HG03565 (cell line): ENCODE results near the gene NSUN7.

ENCODE experiments used
- ATAC-seq: cut with Tn5 transposase; IDR thresholded peaks from one replicate; pipeline ENCODE4 v1.9.1; 2021; ENCODE audit warnings: mild to moderate bottlenecking, moderate library complexity; ENCODE audit not compliant: unreplicated experiment

NSUN7 gene

DNA sequence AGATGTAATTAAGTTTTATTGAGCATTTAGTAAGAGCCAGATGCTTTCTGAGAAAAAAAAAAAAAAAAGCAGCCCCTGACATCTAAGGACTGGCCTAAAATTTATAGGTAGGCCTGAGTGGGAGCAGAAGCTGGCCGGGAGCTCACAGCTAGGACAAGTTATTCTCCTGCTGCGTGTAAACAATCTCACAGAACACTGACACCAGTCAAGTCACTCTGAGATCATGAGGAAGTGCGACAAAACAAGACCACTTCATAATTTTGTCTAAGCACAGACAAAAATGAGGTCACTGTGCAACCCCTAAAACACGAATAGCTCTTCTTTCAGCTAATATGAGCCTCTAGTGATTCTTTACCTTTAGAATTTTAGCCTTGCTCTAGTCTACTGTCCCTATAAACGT is 15.3 kb upstream of the NSUN7 start:
- no peak for ATAC-seq

DNA sequence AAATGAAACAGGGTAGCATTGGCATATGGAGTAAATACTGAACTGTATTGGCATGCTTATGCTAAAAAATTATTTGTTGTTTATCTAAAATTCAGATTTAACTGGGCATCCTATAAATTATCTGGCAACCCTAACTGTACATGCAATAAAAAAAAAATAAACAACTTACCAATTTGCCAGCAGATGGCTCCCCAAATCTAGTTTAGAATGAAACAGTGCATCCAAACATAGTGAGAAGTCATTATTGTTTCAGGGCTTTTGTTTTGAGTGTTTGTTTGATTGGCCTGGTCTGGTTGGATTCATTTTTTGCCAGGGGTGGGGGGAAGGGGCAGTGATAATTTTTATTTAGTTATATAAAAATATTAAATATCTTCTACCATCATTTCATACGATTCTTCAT is 12.8 kb upstream of the NSUN7 start:
- no peak for ATAC-seq

DNA sequence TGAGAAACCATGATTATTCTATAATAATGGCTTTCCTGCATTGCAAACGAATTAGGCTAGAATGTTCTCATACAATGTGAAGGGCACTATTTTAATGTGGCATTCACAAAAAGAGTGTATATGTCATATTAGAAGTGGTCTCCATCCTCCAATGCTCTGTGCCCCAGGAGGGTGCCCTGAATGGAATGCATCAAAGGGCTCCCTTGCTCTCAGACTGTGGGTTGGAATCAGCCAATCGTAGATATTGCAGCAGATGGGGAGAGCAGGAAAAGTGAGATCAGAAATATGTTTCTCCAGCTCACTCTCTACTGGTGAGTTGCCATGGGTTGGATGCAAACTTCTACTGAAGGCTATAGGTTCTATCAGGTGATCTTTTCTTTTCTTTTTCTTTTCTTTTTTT is 11.9 kb upstream of the NSUN7 start:
- ATAC-seq: no peak

DNA sequence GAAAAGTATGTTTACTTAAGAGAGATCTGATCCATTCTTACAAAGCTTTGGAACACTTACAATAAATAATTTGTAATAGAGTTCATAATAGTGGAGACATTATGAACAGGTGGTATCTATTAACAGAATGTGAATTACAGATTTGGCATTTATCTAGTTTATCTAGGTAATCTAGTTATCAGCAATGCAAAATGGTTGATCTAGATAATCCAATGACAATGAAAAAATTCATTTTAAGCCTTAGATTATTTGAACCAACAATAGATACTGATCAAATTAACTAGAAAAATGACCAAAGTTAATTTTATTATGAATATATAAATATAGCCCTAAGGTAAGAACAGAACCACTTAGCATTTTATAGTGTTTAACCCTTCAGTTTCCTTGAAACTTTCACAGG is 10.4 kb upstream of the NSUN7 start:
- no peak for ATAC-seq

DNA sequence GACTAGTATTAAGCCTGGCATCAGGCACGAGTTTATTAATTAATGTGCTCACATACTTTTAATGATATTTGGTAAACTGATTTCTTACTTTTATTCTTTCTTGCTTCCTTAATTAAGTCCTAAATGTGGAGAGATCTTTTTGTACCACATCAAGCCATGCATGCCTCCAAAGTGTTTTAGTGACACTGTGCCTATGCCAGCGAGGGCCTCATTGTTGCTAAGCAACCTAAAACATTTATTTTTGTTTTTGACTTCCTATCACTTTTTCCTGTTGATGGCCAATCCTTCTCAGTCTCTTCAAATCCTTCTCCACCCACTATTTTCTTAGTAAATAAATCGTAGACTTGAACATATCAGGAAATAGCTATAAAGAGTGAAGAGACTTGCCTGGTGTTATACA is 5.5 kb upstream of the NSUN7 start:
- ATAC-seq: no peak

DNA sequence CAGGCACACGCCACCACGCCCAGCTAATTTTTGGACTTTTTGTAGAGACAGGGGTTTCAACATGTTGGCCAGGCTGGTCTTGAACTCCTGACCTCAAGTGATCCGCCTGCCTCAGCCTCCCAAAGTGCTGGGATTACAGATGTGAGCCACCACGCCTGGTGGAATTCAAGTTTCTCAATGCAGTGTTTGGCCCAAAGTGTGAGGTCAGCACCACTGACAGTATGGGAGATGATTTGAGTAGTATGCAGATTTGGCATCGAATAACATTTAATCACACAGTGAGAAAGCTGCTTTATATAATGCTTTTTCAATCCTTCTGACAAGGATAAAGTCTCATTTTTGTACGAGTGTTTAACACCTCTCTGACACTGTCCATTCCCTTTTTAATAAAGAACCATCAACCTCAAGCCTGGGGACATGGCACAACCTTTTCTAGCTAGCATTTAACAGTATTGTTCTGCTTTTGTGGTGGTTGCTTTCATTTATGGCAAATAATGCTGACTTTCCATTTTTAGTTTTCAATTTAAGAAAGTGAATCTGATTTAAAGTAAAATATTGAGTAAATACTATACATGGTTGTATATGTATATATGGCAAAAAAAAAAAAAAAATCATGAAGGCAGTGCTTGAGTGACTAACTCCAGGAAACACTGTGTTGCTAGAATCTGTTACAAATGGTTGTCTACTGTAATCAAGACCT is 4.3 kb upstream of the NSUN7 start:
- no peak for ATAC-seq

DNA sequence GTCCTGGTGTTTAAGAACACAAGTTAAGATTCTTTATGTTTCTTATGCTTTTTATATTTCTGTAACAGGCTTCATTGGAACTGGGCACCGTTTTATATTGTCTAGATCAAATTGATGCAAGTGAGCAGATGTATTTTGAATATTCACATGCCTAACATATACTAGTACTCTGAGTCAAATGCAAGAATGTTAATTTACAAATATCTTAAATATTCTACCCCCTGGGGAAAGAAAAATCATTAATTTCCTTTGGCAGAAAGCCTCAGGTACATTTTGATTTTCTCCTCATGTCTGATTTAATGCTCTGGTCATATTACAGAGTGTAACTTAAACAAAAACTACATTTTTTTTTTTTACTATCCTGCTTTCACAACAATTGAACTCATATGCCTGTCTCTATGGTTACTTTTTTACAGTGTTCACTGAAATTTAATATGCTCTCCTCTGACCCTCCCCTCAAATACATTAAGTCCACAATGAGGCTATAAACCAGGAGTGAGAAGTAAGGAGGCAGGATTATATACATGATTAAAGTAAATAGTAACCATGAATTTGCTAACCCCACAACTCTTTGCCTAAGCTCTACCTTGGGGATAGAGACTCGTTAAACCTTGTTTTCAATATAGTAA is 2.4 kb upstream of the NSUN7 start:
- no peak for ATAC-seq

DNA sequence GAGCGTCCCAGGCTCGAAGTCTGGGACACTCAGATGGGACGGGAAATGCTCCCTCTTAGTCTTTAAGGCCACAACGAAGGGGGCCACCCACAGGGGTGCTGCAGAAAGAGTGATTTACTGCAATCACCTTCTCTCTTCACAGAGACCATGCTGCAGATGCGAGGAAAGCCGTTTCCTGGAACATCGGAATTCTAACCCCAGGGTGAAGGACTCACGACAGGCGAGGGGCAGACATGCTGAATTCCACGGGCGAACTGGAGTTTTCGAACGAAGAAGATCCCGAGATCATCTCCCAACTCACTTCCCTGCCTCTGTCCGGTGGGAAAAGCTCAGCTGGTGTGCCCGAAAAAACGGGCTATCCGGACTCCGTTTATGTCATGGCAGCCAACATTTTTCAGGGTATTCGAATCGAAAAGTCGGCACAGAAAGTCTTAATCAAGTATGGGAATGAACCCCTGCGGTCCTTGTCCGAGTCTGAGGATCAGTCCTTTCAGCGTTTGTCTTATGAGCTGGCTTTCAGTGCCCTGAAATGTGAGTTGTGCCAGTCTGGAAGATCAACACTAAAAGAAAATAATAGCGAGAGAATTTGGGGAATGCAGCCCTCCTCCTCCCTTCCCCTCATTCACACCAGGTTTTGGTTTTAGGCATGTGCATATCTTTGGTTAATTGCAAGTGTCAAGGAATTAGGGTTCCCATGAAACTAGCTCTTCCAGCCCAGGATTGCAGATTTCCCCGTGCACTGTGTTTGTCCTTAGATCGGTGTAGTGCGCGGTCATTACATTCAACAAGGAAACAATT is 905 bp downstream of the NSUN7 start:
- no peak for ATAC-seq

DNA sequence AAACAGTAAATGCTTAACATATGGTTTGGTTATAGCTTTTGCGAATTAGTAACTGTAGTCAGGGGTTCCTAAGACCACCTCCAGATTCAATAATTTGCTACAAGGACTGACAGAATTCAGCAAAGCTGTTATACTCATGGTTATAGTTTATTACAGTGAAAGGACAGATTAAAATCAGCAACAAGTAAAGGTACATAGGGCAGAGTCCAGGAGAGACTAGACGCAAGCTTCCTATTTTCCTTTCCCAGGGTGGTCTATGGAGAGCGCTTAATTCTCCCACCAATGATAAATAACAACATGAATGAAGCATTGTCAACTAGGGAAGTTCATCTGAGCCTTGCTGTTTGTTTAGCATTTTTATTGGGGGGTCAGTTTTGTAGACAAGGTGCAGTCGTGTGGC is 5.9 kb downstream of the NSUN7 start:
- no peak for ATAC-seq

DNA sequence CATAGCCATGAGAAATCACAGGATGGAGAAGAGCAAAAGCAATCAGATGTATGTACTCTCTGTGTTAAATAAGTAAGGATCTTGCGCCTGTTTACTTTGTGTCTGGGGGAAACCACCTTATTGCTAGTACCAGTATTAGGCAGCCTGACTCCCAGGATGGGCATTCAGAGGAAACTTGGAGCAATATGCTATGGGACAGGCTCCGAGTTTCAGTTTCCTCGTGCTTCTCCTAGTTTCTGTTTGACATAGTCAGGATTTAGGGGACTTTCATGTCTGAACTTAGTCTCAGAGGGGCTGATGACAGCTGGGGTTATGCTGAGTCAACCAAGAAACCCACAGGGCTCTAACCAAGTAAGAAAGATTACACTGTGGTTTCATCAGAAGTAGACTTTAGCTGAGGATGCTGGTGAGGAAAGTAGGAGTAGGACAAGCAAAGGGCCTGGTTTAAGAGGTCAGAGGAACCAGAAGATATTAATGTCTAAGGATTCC is 13.5 kb downstream of the NSUN7 start:
- ATAC-seq: peak; percentile 99

DNA sequence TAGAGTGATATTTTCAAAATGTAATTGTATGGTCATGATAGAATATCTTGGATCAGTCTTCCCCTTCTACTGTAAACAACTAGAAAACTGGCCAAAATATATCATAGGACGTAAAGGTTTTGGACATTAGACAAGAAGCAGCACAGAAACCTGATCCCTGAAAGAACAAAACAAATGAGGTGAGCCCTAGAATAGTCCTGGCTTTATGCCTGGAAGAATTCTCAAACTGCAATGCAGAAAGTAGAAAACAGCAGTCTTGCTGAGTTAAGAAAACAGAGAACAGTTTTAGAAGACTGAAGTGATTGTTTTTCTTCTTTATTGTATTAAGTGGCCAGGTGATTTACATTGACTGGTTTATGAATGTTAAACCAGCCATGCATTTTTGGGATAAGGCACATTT is 19.5 kb downstream of the NSUN7 start:
- no peak for ATAC-seq

DNA sequence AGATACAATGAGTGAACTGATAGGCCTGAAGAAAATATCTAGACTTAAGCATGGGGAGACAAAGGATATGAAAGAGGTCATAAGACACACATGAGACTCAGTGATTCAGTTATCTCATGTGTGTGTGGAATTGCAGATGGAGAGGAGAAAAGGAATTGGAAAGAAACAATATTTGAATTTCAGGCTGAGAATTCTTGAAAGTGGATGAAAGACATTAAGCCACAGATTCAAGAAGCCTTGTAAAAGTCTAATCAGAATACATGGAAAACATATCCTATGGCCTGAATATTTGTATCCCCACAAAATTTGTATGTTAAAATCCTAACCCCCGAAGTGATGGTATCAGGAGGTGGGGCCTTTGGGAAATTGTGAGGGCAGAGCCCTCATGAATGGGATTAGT is 28.3 kb downstream of the NSUN7 start:
- no peak for ATAC-seq

DNA sequence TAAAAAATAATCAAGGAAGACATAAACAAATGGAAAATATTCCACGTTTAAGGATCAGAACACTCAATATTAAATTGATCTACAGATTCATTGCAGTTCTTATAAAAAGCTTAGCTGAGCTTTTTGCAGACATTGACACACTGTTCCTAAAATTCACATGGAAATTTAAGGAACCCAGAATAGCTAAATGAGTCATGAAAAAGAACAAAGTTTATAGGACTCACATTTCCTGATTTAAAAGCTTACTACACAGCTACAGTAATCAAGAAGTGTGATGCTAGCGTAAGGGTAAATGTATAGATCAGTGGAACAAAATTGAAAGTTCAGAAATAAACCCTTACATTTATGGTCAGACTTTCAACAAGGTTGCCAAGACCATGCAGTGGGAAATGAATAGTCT is 33.1 kb downstream of the NSUN7 start:
- ATAC-seq: no peak

DNA sequence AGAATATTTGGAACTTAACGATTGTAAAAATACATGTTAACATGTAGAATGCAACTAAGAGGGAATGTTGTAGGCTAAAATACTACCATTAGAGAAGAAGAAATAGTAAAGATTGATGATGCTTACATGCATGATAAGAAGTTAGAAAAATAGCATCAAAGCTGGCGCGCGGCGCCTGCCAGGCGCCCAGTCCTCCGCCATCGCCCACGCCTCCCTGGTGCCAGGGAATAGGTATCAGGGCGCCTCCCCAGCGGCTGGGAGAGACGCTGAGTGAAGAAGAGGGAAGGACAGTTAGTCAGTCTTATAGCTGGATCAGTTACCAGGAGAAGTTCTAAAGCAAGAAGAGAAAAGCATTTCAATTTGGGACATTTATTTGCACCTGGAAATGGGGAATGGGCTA is 36.0 kb downstream of the NSUN7 start:
- no peak for ATAC-seq

DNA sequence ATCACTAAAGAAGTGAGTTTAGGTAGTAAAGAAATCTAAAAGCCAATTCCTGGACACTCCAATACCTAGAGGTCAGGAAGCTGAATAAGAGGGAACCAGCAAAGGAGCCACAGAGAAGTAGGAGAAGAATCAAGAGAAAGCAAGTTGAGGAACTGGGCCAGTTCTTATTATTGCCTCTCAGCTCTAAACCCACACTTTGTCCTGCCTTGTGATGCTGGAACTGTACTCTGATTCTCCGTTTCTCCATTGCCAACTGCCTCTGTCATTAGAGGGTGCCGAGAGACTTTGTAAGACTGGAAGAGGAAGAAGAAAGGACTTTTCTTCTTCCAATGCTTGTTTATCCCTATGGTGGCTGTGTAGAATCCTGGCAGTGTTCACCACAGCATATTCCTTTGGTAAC is 38.6 kb downstream of the NSUN7 start:
- no peak for ATAC-seq

DNA sequence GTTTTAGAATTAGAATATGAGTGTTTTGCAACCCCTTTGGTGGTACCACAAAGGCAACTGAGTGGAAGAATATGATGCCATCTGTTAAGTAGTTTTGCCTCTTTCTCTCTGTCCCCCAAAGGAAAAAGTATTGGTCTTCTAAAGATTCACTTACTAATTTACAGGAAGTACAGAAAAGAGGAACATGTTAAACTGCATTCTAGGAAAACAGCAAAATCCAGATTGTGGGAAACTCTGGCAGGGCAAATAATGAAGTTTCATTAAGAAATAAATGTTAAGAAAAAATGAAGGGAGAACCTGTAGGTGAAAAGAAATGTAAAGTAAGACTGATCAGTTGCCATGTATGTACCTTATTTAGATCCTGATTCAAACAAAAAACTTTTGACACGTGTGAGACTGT is 39.3 kb downstream of the NSUN7 start:
- no peak for ATAC-seq

DNA sequence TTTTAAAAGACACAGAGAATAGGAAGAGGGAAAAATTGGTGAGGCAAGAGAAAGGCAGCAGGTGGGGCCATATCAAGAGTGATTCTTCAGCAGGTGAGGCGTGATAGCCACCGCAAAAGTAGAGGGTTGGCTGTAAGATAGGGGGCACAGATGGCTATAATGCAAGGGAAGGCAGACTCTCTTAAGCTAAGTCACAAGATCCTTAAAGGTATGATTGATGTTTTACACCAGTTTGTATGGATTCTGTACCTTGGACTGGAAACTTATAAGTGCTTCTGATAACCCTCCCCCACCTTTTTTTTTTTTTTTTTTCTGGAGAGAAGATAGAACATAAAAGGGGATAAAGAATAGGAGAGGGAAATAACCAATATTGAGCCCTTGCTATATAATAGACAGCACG is 40.0 kb downstream of the NSUN7 start:
- ATAC-seq: no peak

DNA sequence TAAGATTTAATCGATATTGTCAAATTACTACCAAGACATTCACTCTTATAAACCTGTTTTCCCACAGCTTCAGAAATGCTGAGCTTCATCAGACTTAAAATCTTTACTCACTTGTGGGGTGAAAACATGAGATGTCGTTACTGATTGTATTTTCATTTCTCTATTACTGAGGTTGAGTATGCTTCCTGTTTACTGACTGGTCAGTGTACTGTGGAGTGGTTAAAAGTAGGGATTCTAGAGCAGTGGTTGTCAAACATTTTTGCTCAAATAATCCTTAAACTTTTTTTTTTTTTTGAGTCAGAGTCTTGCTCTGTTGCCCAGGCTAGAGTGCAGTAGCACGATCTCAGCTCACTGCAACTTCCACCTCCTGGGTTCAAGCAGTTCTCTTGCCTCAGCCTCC is 50.3 kb downstream of the NSUN7 start:
- peak; percentile 92 for ATAC-seq

DNA sequence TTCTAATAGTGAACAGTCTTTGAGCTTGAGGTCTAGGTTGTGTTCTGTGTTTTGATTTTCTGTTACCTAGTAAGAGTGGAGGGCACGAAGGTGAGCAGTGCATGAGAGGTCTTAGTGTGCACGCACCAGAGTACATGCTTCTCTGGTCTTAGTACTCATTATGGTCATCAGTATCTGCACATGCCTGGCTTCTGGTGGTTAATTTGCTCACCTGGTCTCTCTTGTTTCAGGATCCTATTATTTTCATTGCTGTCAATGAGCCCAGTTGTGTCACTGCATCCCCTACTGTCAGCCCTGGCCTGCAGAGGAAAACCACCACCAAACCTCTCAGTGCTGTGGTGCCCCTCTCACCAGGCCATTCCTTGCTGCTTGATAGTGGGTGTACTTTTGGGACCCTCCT is 54.8 kb downstream of the NSUN7 start:
- no peak for ATAC-seq

DNA sequence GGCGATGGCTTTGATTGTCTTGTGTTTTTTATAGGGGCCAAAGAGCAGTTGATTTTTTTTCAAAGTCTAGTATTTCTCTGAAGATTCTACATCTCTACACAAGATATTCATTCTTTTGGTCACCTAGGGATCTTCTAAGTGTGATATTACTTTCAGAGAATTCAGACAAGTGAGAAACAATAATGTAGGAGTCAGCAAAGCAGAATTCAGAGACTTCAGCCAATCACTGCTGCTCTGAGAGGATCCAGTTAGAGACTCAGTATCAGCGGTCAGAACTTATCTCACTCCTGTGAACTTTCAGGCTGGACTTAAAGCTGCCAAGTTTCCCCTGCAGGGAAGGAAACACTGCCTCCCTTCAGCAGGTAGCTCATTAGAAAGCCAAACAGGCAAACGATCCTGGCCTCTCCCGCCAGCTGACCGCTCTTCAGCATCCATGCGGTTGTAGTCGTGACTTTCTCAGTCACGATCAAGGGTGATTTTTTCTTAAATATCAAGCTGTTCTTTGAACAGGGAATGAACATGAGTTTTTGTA is 59.2 kb downstream of the NSUN7 start:
- ATAC-seq: no peak

DNA sequence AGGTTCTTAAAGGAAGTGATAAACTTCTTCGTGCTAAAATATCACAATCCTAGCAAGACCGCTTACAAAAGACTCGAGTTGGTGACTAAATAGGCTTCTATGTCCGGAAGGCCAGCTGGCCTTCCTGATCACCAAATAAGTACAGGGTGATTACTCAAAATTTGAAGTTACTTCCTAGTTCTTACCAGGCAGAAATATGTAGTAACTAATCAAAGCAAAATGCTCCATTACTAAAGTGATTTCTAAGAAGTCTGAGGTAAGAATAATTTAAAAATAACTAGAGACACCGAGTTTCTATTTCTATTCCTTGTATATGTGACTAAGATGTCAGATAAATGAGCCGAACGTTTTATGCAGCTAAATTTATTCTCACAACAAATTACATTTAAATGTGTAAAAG is 62.2 kb downstream of the NSUN7 start:
- ATAC-seq: no peak

DNA sequence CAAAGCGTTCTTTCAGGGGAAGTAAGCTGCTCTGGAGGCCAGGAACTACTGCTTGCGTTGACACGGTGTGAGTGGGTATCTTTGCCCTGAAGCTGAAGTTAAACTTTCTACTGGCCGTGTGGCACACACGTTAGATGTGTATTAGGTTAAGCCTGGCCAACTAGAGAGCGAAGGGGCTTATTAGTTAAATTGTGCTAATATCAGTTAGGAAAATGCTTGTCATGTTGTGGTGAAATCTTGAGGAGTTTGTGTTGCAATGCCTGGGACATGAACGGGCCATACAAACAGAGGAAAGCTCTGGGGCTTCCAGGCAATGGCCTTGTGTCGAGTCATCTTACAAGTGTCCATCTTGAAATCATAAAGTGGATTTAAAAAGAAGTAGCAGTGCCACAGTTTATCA is 62.6 kb downstream of the NSUN7 start:
- no peak for ATAC-seq
